HG03095 (cell line): Measurements from ENCODE around the gene SLC6A12.
"Not testable (repeated sequence)": the region's sequence is repeated elsewhere in the genome, so short reads cannot be mapped to it uniquely, and the experiment has no call there.

Experiments used
- ATAC-seq: cut with Tn5 transposase; IDR thresholded peaks from one replicate; pipeline ENCODE4 v1.9.1; 2021; ENCODE audit warnings: moderate library complexity; ENCODE audit not compliant: unreplicated experiment

The SLC6A12 gene

GRCh38 chr12:218728-219590 lies 5.0 kb upstream of the SLC6A12 start:
- ATAC-seq = no peak

DNA sequence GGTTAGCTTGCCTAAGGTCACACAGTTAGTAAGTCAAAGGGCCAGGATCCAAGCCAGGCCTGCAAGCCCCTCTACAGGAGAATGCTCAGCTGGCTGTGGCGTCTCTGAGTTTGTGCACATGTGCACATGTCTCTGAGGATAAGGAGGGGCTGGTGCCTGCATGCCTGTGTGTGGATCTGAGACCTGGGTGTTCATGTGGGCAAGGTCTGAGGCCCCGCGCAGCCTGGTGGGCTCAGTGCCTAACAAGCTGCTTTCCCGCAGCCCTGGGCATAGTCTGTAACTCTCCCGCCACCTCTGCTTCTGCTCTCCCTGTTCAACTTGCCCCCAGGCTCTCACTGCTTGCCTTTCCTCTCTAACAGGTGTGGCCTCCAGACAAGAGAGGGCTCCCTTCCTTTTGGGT lies 4.3 kb upstream of the SLC6A12 start:
- ATAC-seq = no peak

- ATAC-seq = not testable (repeated sequence)
Measured at GRCh38 chr12:217029-217428, 3.1 kb upstream of the SLC6A12 start.

DNA sequence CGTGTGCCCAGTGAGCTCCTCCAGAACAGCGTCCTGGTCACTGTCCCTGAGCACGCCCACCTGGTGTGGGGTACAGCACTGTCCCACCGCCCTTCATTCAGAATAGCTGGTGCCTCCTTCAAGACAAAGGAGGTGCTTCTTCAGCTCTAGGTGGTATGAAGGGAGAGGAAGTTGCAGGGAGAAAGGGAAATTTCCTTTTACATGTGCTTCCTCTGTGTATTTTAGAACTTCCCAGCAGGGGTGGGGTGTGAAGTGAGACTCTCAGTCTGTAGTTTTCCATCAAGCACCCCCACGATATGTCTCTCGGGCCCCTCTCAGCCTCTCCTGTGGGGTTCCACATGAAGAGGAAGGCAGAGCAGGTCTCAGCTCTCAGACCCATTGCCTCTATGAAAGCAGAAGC lies 1.2 kb upstream of the SLC6A12 start:
- ATAC-seq = no peak

- ATAC-seq = no peak
Measured at GRCh38 chr12:213527-213932, 427 bp downstream of the SLC6A12 start.

DNA sequence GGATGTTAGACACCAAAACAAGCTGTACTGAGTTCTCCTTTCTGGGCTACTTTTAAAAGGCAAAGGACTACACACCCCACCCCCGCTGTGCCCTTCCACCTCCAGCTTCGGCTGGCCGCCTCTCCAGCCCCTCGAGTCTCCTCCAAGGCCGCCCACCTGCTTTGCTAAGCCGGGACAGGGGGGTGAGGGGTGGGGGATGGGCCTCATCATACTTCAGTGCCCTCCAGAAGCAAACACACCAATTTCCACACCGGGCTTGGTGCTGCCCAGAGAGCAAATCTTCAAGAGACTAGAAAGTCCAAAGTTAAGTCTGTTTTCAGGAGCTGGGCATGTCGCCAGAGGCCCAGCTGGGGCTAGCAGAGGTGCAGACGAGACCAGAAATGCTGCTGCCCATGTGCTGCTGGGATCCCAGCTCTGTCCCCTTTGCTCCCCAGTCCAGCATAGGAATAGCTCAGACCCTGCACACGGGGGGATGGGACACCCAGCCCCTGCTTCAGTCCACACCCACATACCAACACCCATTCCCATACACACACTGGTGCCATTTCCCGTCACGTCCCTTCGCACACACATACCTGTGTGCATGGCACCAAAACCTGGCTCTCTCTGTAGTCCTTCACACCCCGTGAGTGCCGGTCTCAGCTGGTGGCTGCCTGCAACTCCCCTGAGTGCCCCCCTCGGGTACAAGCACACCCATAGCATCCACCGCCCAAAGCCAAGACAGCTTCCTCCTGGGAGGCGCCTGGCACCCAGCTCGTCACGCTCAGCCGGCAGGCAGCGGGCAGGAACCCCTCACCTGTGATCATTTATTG lies 1.0 kb downstream of the SLC6A12 start:
- ATAC-seq = no peak

GRCh38 chr12:212415-212714 lies 1.6 kb downstream of the SLC6A12 start:
- no peak for ATAC-seq

- no peak for ATAC-seq
Measured at GRCh38 chr12:211639-212414, 2.1 kb downstream of the SLC6A12 start.

DNA sequence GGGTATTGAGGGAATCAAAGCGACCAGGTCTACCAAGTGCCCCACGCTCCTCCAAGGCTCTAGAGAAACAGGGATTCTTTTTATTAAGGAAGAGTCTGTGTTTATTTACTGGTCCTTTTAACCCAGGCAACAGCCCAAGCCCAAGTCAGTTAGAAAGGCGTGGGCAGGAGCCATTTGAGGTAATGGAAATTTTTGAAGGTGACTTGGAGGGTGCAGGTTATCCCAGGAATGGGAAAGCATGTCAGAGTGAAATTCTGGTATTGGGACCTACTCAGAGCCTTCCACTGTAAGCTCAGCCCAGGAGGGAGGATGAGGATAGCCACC lies 2.9 kb downstream of the SLC6A12 start:
- no peak for ATAC-seq

GRCh38 chr12:210277-211141 lies 3.4 kb downstream of the SLC6A12 start:
- no peak for ATAC-seq

DNA sequence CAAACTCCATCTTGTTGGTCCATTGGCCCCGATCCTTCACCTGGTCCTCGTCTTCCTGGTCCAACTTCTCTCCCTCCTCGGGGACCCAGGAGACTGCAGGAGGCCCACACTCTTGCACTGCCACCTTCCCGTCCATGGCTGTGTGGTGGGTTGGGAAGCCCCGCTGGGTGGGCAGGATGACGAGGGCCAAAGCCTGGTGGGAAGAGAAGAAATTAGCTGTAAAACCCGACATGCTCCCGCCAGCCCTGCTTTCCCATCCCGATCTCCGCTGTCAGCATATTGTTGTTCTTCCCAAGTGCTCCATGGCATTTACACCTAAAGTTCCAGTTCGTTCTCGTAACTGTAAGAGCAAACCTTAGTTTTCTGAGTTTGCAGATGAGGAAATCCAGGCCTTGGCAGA lies 4.1 kb downstream of the SLC6A12 start:
- no peak for ATAC-seq

DNA sequence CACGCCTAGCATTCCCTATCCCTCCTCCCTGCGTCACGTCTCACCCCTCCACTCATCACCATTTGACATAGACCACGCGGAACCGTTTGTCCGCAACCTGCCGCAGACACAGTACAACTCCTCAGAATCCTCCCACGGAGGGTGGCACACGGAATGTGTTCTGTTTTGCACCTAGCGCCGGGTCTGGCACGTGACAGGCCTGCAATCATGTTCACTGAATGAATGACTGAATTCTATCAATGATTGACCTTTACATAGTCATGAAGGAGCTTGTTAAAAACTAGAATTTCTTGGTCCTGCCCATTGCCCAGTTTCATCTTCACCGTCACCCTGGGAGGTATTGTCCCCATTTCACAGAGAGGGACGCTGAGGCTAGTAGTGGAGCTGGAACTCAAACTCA lies 4.7 kb downstream of the SLC6A12 start:
- no peak for ATAC-seq

- ATAC-seq = no peak
Measured at GRCh38 chr12:208813-209212, 5.1 kb downstream of the SLC6A12 start.

DNA sequence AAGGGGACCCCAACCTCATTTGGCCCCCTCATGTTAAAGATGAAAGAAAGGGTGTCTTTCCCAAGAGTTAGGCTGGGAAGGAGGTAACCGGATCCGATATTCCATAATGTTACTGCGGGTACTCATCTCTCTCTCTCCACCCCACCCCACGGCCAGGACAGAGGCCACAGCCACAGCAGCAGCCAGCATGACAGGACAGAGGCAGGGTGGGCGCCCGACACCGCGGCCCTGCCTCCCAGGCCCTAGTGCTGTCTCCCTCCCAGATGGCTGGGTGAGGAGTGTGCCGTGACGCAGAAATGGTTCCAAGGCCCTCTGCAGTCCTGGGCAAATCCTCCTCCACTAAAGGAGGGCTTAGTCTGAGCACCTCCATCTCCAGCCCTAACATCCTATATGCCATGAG lies 6.2 kb downstream of the SLC6A12 start:
- ATAC-seq = no peak

DNA sequence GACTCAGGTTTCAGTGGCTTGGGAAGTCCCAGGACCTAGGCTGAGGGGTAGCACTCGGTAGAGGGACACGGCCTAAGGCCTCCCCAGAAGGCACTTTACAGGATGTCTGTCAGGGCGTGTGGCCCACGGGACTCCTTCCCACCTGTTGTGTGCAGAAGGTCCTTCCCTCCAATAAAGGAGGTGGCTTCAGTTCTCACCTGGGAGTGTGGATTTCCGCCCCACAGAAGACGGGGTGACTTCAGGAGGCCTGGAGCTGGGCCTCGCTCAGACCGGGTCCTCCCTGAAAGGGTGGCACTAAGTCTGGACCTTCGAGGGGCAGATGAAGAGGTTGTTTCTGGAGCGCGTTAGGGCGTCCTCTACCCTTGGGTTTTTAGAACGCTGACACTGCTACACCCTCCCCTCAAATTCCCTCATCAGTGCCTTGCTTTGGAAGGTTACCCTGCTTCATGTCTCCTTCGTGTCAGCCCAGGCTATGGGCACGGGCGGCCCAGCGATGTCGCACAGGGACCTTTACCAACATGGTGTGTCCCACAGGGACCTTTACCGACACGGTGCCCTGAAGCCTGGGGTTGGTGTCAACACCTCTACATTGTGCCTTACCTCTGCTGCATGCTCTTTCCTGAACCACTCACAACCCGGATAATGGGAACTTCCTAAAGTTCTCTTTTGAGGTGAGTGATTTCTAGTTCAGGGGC lies 7.1 kb downstream of the SLC6A12 start:
- no peak for ATAC-seq

DNA sequence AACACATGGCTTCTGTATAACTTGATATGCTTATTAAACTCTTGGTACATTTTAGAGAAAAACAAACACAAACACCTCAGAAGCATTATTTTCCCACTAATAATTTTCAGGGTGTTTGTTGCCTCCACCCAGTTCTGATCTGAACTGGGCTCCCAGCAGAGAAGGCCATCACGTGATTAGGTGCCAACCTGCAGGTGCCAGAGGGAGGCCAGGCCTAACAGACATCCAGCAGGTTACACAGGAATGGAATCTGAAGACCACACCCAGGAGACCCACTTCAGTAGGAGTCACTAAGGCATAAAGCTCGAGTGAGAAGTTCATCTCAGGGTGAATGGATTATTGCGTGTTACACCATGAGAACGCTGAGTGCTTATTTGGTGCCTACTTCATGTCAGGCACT lies 8.9 kb downstream of the SLC6A12 start:
- ATAC-seq = no peak

GRCh38 chr12:204261-204678 lies 9.7 kb downstream of the SLC6A12 start:
- ATAC-seq = no peak

GRCh38 chr12:203462-204260 lies 10.3 kb downstream of the SLC6A12 start:
- ATAC-seq = no peak

- no peak for ATAC-seq
Measured at GRCh38 chr12:203074-203461, 10.9 kb downstream of the SLC6A12 start.
